ENCODE measurements around the gene RNASE12. TPM values are rescaled to one million over a fixed set of nuclear protein-coding genes. Genes with fewer than 3 reads are reported as not detected.

RNASE12 gene
- total and polyA plus RNA-seq, 2 experiments from 2014 or later = not detected

GRCh38 chr14:20630340-20631022 lies 39.3 kb upstream of the RNASE12 start:
- no peak overlapping the region for H3K27ac ChIP-seq
- no peaks in the 10 kb centered on the region for H3K4me1 ChIP-seq (ENCODE audit: low read depth)
- H3K4me3 ChIP-seq = peak overlapping the region; percentile 43
- no peaks in the 10 kb centered on the region for H3K9me3 ChIP-seq (ENCODE audit: low read depth)
- DNase-seq (ENCODE audit: low read depth in 1 of 2, low spot score in 1 of 2) = peak; percentile 40 to 41
- H3K27me3 ChIP-seq = peaks cover 60% of the 10 kb centered on the region
- TF ChIP-seq, protein P1, sequence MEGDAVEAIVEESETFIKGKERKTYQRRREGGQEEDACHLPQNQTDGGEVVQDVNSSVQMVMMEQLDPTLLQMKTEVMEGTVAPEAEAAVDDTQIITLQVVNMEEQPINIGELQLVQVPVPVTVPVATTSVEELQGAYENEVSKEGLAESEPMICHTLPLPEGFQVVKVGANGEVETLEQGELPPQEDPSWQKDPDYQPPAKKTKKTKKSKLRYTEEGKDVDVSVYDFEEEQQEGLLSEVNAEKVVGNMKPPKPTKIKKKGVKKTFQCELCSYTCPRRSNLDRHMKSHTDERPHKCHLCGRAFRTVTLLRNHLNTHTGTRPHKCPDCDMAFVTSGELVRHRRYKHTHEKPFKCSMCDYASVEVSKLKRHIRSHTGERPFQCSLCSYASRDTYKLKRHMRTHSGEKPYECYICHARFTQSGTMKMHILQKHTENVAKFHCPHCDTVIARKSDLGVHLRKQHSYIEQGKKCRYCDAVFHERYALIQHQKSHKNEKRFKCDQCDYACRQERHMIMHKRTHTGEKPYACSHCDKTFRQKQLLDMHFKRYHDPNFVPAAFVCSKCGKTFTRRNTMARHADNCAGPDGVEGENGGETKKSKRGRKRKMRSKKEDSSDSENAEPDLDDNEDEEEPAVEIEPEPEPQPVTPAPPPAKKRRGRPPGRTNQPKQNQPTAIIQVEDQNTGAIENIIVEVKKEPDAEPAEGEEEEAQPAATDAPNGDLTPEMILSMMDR (IDR thresholded peaks at IDR 0.05; ENCODE audit: low read depth, low read length) = no peak
- no peaks in the 10 kb centered on the region for H3K36me3 ChIP-seq

- H3K36me3 ChIP-seq = no peaks in the 10 kb centered on the region
- no peak overlapping the region for H3K27ac ChIP-seq
- H3K27me3 ChIP-seq = peaks cover 71% of the 10 kb centered on the region
- TF ChIP-seq, protein P1 (IDR thresholded peaks at IDR 0.05; ENCODE audit: low read depth, low read length) = no peak
- H3K4me1 ChIP-seq (ENCODE audit: low read depth) = no peaks in the 10 kb centered on the region
- H3K4me3 ChIP-seq = no peak overlapping the region
- no peaks in the 10 kb centered on the region for H3K9me3 ChIP-seq (ENCODE audit: low read depth)
- DNase-seq (ENCODE audit: low read depth in 1 of 2, low spot score in 1 of 2) = no peak
Observed at GRCh38 chr14:20628063-20628854, 37.1 kb upstream of the RNASE12 start.

- Histone ChIP-seq H3K36me3 (no peaks in the 10 kb centered on the region), H3K4me1 (ENCODE audit: low read depth) (no peaks in the 10 kb centered on the region), H3K27ac (no peak overlapping the region), H3K4me3 (no peak overlapping the region), H3K27me3 (peaks cover 75% of the 10 kb centered on the region), H3K9me3 (ENCODE audit: low read depth) (no peaks in the 10 kb centered on the region)
- peak in 1 of 2 donors; percentile 58 for DNase-seq (ENCODE audit: low read depth in 1 of 2, low spot score in 1 of 2)
- TF ChIP-seq, protein P1 (IDR thresholded peaks at IDR 0.05; ENCODE audit: low read depth, low read length) = no peak
Observed at GRCh38 chr14:20627346-20628027, 36.3 kb upstream of the RNASE12 start.

- Histone ChIP-seq H3K4me1 (ENCODE audit: low read depth) (no peaks in the 10 kb centered on the region), H3K9me3 (ENCODE audit: low read depth) (no peaks in the 10 kb centered on the region), H3K36me3 (no peaks in the 10 kb centered on the region), H3K4me3 (peak overlapping the region; percentile 31), H3K27me3 (peaks cover 75% of the 10 kb centered on the region), H3K27ac (no peak overlapping the region)
- TF ChIP-seq, protein P1 (IDR thresholded peaks at IDR 0.05; ENCODE audit: low read depth, low read length) = no peak
- no peak for DNase-seq (ENCODE audit: low read depth in 1 of 2, low spot score in 1 of 2)
Observed at GRCh38 chr14:20626274-20626673, 35.1 kb upstream of the RNASE12 start.

DNA sequence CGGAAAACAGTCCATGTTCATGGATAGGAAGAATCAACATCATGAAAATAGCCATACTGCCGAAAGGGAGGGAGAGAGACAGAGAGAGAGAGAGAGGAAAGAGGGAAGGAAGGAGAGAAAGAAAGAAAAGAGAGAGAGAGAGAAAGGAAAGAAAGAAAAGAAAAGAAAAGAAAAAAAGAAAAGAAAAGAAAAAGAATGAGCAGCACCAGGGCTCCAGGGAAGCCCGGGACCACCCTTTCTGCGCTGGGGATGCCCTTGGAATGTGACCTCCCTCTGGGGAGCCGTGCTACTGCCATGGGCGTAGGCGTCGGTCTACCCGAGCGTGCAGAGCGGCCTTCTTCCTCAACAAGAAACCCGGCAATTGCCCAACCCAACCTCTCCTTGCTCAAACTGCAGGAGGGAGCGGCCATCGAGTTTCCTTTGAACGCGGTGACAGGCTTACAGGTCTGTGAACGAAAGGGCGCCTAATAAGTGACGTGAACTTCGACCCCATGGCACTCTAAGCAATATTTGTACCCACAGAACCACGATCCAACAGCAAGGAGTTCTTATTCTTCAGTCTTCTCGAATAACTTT lies 33.4 kb upstream of the RNASE12 start:
- Histone ChIP-seq H3K4me1 (ENCODE audit: low read depth) (no peaks in the 10 kb centered on the region), H3K27ac (no peak overlapping the region), H3K27me3 (peaks cover 67% of the 10 kb centered on the region), H3K9me3 (ENCODE audit: low read depth) (no peaks in the 10 kb centered on the region), H3K36me3 (no peaks in the 10 kb centered on the region), H3K4me3 (peak overlapping the region; percentile 31)
- peak; percentile 49 to 82 for DNase-seq (ENCODE audit: low read depth in 1 of 2, low spot score in 1 of 2)
- TF ChIP-seq, protein P1 (IDR thresholded peaks at IDR 0.05; ENCODE audit: low read depth, low read length) = no peak
